Endothelial cell of hepatic sinusoid (primary cell): ENCODE measurements around the gene SGTA.

ENCODE experiments used
- in situ Hi-C: cut with HindIII; loops from 2 replicates; pipeline ENCODE4 v1.10.0; 2017; ENCODE audit warnings: low sequenced_read_pairs

Gene SGTA

GRCh38 chr19:2810141-2811091 is 27.3 kb upstream of the SGTA start:
- in situ Hi-C loops = no loop called here

- in situ Hi-C loops = no loop called here
These were observed 26.5 kb upstream of the SGTA start for GRCh38 chr19:2809387-2810140.

GRCh38 chr19:2808129-2808941 is 25.3 kb upstream of the SGTA start:
- in situ Hi-C loops = no loop called here

- in situ Hi-C loops = no loop called here
These were observed 24.5 kb upstream of the SGTA start for GRCh38 chr19:2807379-2808128.

- in situ Hi-C loops = no loop called here
These were observed 23.8 kb upstream of the SGTA start for GRCh38 chr19:2806736-2807378.

- in situ Hi-C loops = no loop called here
These were observed 23.0 kb upstream of the SGTA start for GRCh38 chr19:2805991-2806649.

- in situ Hi-C loops = no loop called here
These were observed 22.3 kb upstream of the SGTA start for GRCh38 chr19:2805261-2805900.

- in situ Hi-C loops = no loop called here
These were observed 21.3 kb upstream of the SGTA start for GRCh38 chr19:2804156-2805004.

GRCh38 chr19:2803486-2804155 is 20.5 kb upstream of the SGTA start:
- in situ Hi-C loops = no loop called here

- in situ Hi-C loops = no loop called here
These were observed 19.8 kb upstream of the SGTA start for GRCh38 chr19:2802826-2803225.

- in situ Hi-C loops = no loop called here
These were observed 17.4 kb upstream of the SGTA start for GRCh38 chr19:2800506-2800905.

GRCh38 chr19:2799273-2800020 is 16.4 kb upstream of the SGTA start:
- in situ Hi-C loops = no loop called here

GRCh38 chr19:2798733-2799132 is 15.7 kb upstream of the SGTA start:
- in situ Hi-C loops = no loop called here

- in situ Hi-C loops = no loop called here
These were observed 15.1 kb upstream of the SGTA start for GRCh38 chr19:2798158-2798685.

- in situ Hi-C loops = no loop called here
These were observed 14.2 kb upstream of the SGTA start for GRCh38 chr19:2797280-2797679.

- in situ Hi-C loops = no loop called here
These were observed 13.7 kb upstream of the SGTA start for GRCh38 chr19:2796659-2797266.
